ENCODE results near the gene KRTAP24-1.

The KRTAP24-1 gene

GRCh38 chr21:30282850-30283249 lies at the start of gene KRTAP24-1:
Gene KRTAP24-1 (minus strand): TSS chr21:30282950. CDS start chr21:30282932, 18 bp downstream.
- Histone ChIP-seq H3K4me1 (ENCODE audit: control insufficient read depth in 1 of 2, insufficient read depth in 2 of 2, low read length in 2 of 2) (no peaks in the 10 kb centered on the region), H3K4me3 (ENCODE audit: low read depth in 1 of 2, low read length in 2 of 2) (no peak within 1 kb of the TSS), H3K27me3 (ENCODE audit: low read depth, low read length) (no peaks in the 10 kb centered on the region), H3K36me3 (ENCODE audit: control insufficient read depth in 1 of 2, insufficient read depth in 2 of 2, low read length in 2 of 2) (no peaks in the 10 kb centered on the region), H3K9me3 (ENCODE audit: control insufficient read depth in 1 of 2, low read length in 2 of 2) (no peaks in the 10 kb centered on the region), H3K27ac (ENCODE audit: low read length) (no peak within 1 kb of the TSS)

- H3K4me1 ChIP-seq (ENCODE audit: control insufficient read depth in 1 of 2, insufficient read depth in 2 of 2, low read length in 2 of 2): no peaks in the 10 kb centered on the region
- no peaks in the 10 kb centered on the region for H3K36me3 ChIP-seq (ENCODE audit: control insufficient read depth in 1 of 2, insufficient read depth in 2 of 2, low read length in 2 of 2)
- H3K27ac ChIP-seq (ENCODE audit: low read length): no peak overlapping the region
- H3K4me3 ChIP-seq (ENCODE audit: low read depth in 1 of 2, low read length in 2 of 2): no peak overlapping the region
- H3K9me3 ChIP-seq (ENCODE audit: control insufficient read depth in 1 of 2, low read length in 2 of 2): peaks cover 0 to 8% of the 10 kb centered on the region in 2 donors
- H3K27me3 ChIP-seq (ENCODE audit: low read depth, low read length): no peaks in the 10 kb centered on the region
These were observed 46.6 kb upstream of the KRTAP24-1 start for GRCh38 chr21:30329203-30329875.

GRCh38 chr21:30326390-30326789 lies 43.6 kb upstream of the KRTAP24-1 start:
- Histone ChIP-seq H3K27me3 (ENCODE audit: low read depth, low read length) (no peaks in the 10 kb centered on the region), H3K27ac (ENCODE audit: low read length) (no peak overlapping the region), H3K4me1 (ENCODE audit: control insufficient read depth in 1 of 2, insufficient read depth in 2 of 2, low read length in 2 of 2) (no peaks in the 10 kb centered on the region), H3K36me3 (ENCODE audit: control insufficient read depth in 1 of 2, insufficient read depth in 2 of 2, low read length in 2 of 2) (no peaks in the 10 kb centered on the region), H3K9me3 (ENCODE audit: control insufficient read depth in 1 of 2, low read length in 2 of 2) (peaks cover 0 to 8% of the 10 kb centered on the region in 2 donors), H3K4me3 (ENCODE audit: low read depth in 1 of 2, low read length in 2 of 2) (no peak overlapping the region)

- Histone ChIP-seq H3K9me3 (ENCODE audit: control insufficient read depth in 1 of 2, low read length in 2 of 2) (no peaks in the 10 kb centered on the region), H3K27me3 (ENCODE audit: low read depth, low read length) (no peaks in the 10 kb centered on the region), H3K27ac (ENCODE audit: low read length) (no peak within 1 kb of the TSS), H3K4me1 (ENCODE audit: control insufficient read depth in 1 of 2, insufficient read depth in 2 of 2, low read length in 2 of 2) (no peaks in the 10 kb centered on the region), H3K36me3 (ENCODE audit: control insufficient read depth in 1 of 2, insufficient read depth in 2 of 2, low read length in 2 of 2) (no peaks in the 10 kb centered on the region), H3K4me3 (ENCODE audit: low read depth in 1 of 2, low read length in 2 of 2) (no peak within 1 kb of the TSS)
These were observed 37.5 kb upstream of the KRTAP24-1 start, which contains the start of gene KRTAP26-1 for GRCh38 chr21:30320215-30320614. Gene KRTAP26-1 (minus strand): TSS chr21:30320315. CDS start chr21:30320035, 280 bp downstream.

GRCh38 chr21:30315701-30316100 lies 33.0 kb upstream of the KRTAP24-1 start:
- H3K36me3 ChIP-seq (ENCODE audit: control insufficient read depth in 1 of 2, insufficient read depth in 2 of 2, low read length in 2 of 2): no peaks in the 10 kb centered on the region
- H3K4me1 ChIP-seq (ENCODE audit: control insufficient read depth in 1 of 2, insufficient read depth in 2 of 2, low read length in 2 of 2): no peaks in the 10 kb centered on the region
- H3K27me3 ChIP-seq (ENCODE audit: low read depth, low read length): no peaks in the 10 kb centered on the region
- no peaks in the 10 kb centered on the region for H3K9me3 ChIP-seq (ENCODE audit: control insufficient read depth in 1 of 2, low read length in 2 of 2)
- no peak overlapping the region for H3K27ac ChIP-seq (ENCODE audit: low read length)
- no peak overlapping the region for H3K4me3 ChIP-seq (ENCODE audit: low read depth in 1 of 2, low read length in 2 of 2)

GRCh38 chr21:30306884-30307283 lies 24.1 kb upstream of the KRTAP24-1 start:
- no peak overlapping the region for H3K27ac ChIP-seq (ENCODE audit: low read length)
- H3K36me3 ChIP-seq (ENCODE audit: control insufficient read depth in 1 of 2, insufficient read depth in 2 of 2, low read length in 2 of 2): no peaks in the 10 kb centered on the region
- no peak overlapping the region for H3K4me3 ChIP-seq (ENCODE audit: low read depth in 1 of 2, low read length in 2 of 2)
- no peaks in the 10 kb centered on the region for H3K27me3 ChIP-seq (ENCODE audit: low read depth, low read length)
- peaks cover 0 to 2% of the 10 kb centered on the region in 2 donors for H3K9me3 ChIP-seq (ENCODE audit: control insufficient read depth in 1 of 2, low read length in 2 of 2)
- H3K4me1 ChIP-seq (ENCODE audit: control insufficient read depth in 1 of 2, insufficient read depth in 2 of 2, low read length in 2 of 2): no peaks in the 10 kb centered on the region

- H3K27me3 ChIP-seq (ENCODE audit: low read depth, low read length): no peaks in the 10 kb centered on the region
- H3K9me3 ChIP-seq (ENCODE audit: control insufficient read depth in 1 of 2, low read length in 2 of 2): peaks cover 0 to 4% of the 10 kb centered on the region in 2 donors
- H3K36me3 ChIP-seq (ENCODE audit: control insufficient read depth in 1 of 2, insufficient read depth in 2 of 2, low read length in 2 of 2): no peaks in the 10 kb centered on the region
- H3K4me3 ChIP-seq (ENCODE audit: low read depth in 1 of 2, low read length in 2 of 2): no peak overlapping the region
- H3K27ac ChIP-seq (ENCODE audit: low read length): no peak overlapping the region
- H3K4me1 ChIP-seq (ENCODE audit: control insufficient read depth in 1 of 2, insufficient read depth in 2 of 2, low read length in 2 of 2): no peaks in the 10 kb centered on the region
These were observed 22.4 kb upstream of the KRTAP24-1 start for GRCh38 chr21:30305136-30305535.

- H3K4me1 ChIP-seq (ENCODE audit: control insufficient read depth in 1 of 2, insufficient read depth in 2 of 2, low read length in 2 of 2): no peaks in the 10 kb centered on the region
- H3K27me3 ChIP-seq (ENCODE audit: low read depth, low read length): no peaks in the 10 kb centered on the region
- no peak within 1 kb of the TSS for H3K4me3 ChIP-seq (ENCODE audit: low read depth in 1 of 2, low read length in 2 of 2)
These were observed 6.5 kb upstream of the KRTAP24-1 start, which contains the start of gene KRTAP25-1 for GRCh38 chr21:30289215-30289614. Gene KRTAP25-1 (minus strand): TSS chr21:30289514. CDS start chr21:30289490, 24 bp downstream.

GRCh38 chr21:30271611-30272010 lies 11.1 kb downstream of the KRTAP24-1 start:
- H3K27me3 ChIP-seq (ENCODE audit: low read depth, low read length): no peaks in the 10 kb centered on the region
- H3K36me3 ChIP-seq (ENCODE audit: control insufficient read depth in 1 of 2, insufficient read depth in 2 of 2, low read length in 2 of 2): no peaks in the 10 kb centered on the region
- no peaks in the 10 kb centered on the region for H3K9me3 ChIP-seq (ENCODE audit: control insufficient read depth in 1 of 2, low read length in 2 of 2)
- H3K4me3 ChIP-seq (ENCODE audit: low read depth in 1 of 2, low read length in 2 of 2): no peak overlapping the region
- H3K27ac ChIP-seq (ENCODE audit: low read length): no peak overlapping the region
- no peaks in the 10 kb centered on the region for H3K4me1 ChIP-seq (ENCODE audit: control insufficient read depth in 1 of 2, insufficient read depth in 2 of 2, low read length in 2 of 2)

More at GRCh38 chr21:30289215-30289614, 6.5 kb upstream of the KRTAP24-1 start, which contains the start of gene KRTAP25-1:
- H3K36me3 ChIP-seq (ENCODE audit: control insufficient read depth in 1 of 2, insufficient read depth in 2 of 2, low read length in 2 of 2): no peaks in the 10 kb centered on the region
- H3K27ac ChIP-seq (ENCODE audit: low read length): no peak within 1 kb of the TSS
- H3K9me3 ChIP-seq (ENCODE audit: control insufficient read depth in 1 of 2, low read length in 2 of 2): no peaks in the 10 kb centered on the region

- Histone ChIP-seq H3K4me3 (ENCODE audit: low read depth in 1 of 2, low read length in 2 of 2) (no peak overlapping the region), H3K27ac (ENCODE audit: low read length) (no peak overlapping the region), H3K36me3 (ENCODE audit: control insufficient read depth in 1 of 2, insufficient read depth in 2 of 2, low read length in 2 of 2) (no peaks in the 10 kb centered on the region), H3K9me3 (ENCODE audit: control insufficient read depth in 1 of 2, low read length in 2 of 2) (no peaks in the 10 kb centered on the region), H3K4me1 (ENCODE audit: control insufficient read depth in 1 of 2, insufficient read depth in 2 of 2, low read length in 2 of 2) (no peaks in the 10 kb centered on the region), H3K27me3 (ENCODE audit: low read depth, low read length) (no peaks in the 10 kb centered on the region)
These were observed 11.6 kb downstream of the KRTAP24-1 start for GRCh38 chr21:30271156-30271555.

- no peaks in the 10 kb centered on the region for H3K27me3 ChIP-seq (ENCODE audit: low read depth, low read length)
- H3K27ac ChIP-seq (ENCODE audit: low read length): no peak overlapping the region
- H3K4me3 ChIP-seq (ENCODE audit: low read depth in 1 of 2, low read length in 2 of 2): no peak overlapping the region
- no peaks in the 10 kb centered on the region for H3K4me1 ChIP-seq (ENCODE audit: control insufficient read depth in 1 of 2, insufficient read depth in 2 of 2, low read length in 2 of 2)
- no peaks in the 10 kb centered on the region for H3K9me3 ChIP-seq (ENCODE audit: control insufficient read depth in 1 of 2, low read length in 2 of 2)
- H3K36me3 ChIP-seq (ENCODE audit: control insufficient read depth in 1 of 2, insufficient read depth in 2 of 2, low read length in 2 of 2): no peaks in the 10 kb centered on the region
These were observed 12.8 kb downstream of the KRTAP24-1 start for GRCh38 chr21:30269803-30270530.

Measured in muscle layer of duodenum (tissue), 2 donors.